Activated CD8-positive, alpha-beta memory T cell treated with anti-CD3 and anti-CD28 coated beads, Interleukin-2, amount 50 U/mL, for 1 hour (primary cell): ENCODE data around the gene RNF17.

Source experiments
- DNase-seq: peaks from one replicate; pipeline ENCODE4 v3.0.0-alpha.2; 2020; ENCODE audit errors: extremely low read depth

RNF17 gene

GRCh38 chr13:24899601-24900000, 135.6 kb downstream of the RNF17 start:
- no peak for DNase-seq

- no peak for DNase-seq
Measured at GRCh38 chr13:24900507-24900906, 136.5 kb downstream of the RNF17 start.

GRCh38 chr13:24905242-24905641, 141.3 kb downstream of the RNF17 start:
- DNase-seq, result no peak

GRCh38 chr13:24906268-24906667, 142.3 kb downstream of the RNF17 start:
- DNase-seq, result no peak

GRCh38 chr13:24910502-24911132, 146.6 kb downstream of the RNF17 start:
- no peak for DNase-seq

- no peak for DNase-seq
Measured at GRCh38 chr13:24911133-24911908, 147.4 kb downstream of the RNF17 start.

- no peak for DNase-seq
Measured at GRCh38 chr13:24916464-24916863, 152.5 kb downstream of the RNF17 start.

- no peak for DNase-seq
Measured at GRCh38 chr13:24921003-24921402, 157.0 kb downstream of the RNF17 start.

GRCh38 chr13:24921881-24922280, 157.9 kb downstream of the RNF17 start:
- DNase-seq, result no peak

- DNase-seq, result no peak
Measured at GRCh38 chr13:24922387-24922744, 158.4 kb downstream of the RNF17 start.

GRCh38 chr13:24922745-24923591, 159.0 kb downstream of the RNF17 start:
- DNase-seq, result peak; percentile 72

GRCh38 chr13:24925318-24926231, 161.6 kb downstream of the RNF17 start:
- DNase-seq, result no peak

- no peak for DNase-seq
Measured at GRCh38 chr13:24927810-24928404, 163.9 kb downstream of the RNF17 start.

GRCh38 chr13:24929196-24929595, 165.2 kb downstream of the RNF17 start:
- DNase-seq, result no peak
